A549 (cell line): ENCODE results near the gene IP6K3.

Experiments used
- CBX2 ChIP-seq: fragments of 200-600 bp; sonication (generic); IDR thresholded peaks from 2 replicates; pipeline ENCODE4 v1.6.1; 2016; ENCODE audit warnings: low read depth, mild to moderate bottlenecking, borderline replicate concordance
- CTCF ChIP-seq: fragments of >200 bp; sonication (Bioruptor Twin); formaldehyde crosslinking; IDR thresholded peaks from 3 replicates; pipeline ENCODE4 v1.5.1; 2016
- EP300 ChIP-seq, 2 experiments: fragments of >200 bp; sonication (Bioruptor Twin); formaldehyde crosslinking; IDR thresholded peaks; 2 replicates in 1 of 2; 3 replicates in 1 of 2; pipeline ENCODE4 v1.6.1; 2016 to 2017
- MAFK ChIP-seq: fragments of 450-650 bp; IDR thresholded peaks from 2 replicates; pipeline ENCODE4 v1.6.1; 2014; ENCODE audit not compliant: partially characterized antibody
- NFE2L2 ChIP-seq: fragments of 150-350 bp; conservative IDR thresholded peaks from 2 replicates; pipeline ENCODE4 v1.6.1; 2014; ENCODE audit warnings: low read length
- POLR2A ChIP-seq: IDR thresholded peaks from 2 replicates; pipeline ENCODE4 v1.6.1; 2012; ENCODE audit warnings: mild to moderate bottlenecking, low read length
- POLR2AphosphoS2 ChIP-seq: conservative IDR thresholded peaks from 2 replicates; pipeline ENCODE4 v1.6.1; 2012; ENCODE audit warnings: low read length, improper control_type of control experiment, inconsistent platforms
- RFX5 ChIP-seq: fragments of 450-650 bp; IDR thresholded peaks from 2 replicates; pipeline ENCODE4 v1.7.1; 2014; ENCODE audit warnings: antibody characterized with exemption, mild to moderate bottlenecking, moderate library complexity
- SMC3 ChIP-seq: fragments of >200 bp; sonication (Bioruptor Twin); formaldehyde crosslinking; IDR thresholded peaks from 3 replicates; pipeline ENCODE4 v1.6.1; 2018; ENCODE audit warnings: inconsistent platforms
- TF ChIP-seq, protein P1 (sequence below): fragments of 450-650 bp; IDR thresholded peaks from 2 replicates; pipeline ENCODE4 v1.6.1; 2014; ENCODE audit warnings: antibody characterized with exemption

DNA sequence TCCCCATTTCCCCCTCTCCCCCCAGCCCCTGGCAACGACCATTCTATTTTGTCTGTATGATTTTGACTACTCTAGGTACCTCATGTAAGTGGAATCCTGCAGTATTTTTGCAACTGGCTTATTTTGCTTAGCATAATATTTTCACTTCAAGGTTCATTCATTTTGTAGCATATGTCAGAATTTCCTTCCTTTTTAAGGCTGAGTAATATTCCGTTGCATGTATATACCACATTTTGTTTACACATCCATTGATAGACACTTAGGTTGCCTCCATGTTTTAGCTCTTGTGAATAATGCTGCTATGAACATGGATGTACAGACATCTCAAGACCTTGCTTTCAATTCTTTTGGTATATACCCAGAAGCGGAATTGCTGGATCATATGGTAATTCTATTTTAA, 33.8 kb downstream of the IP6K3 start:
- no peak for TF ChIP-seq MAFK
- no peak for TF ChIP-seq EP300 (IDR thresholded peaks at IDR 0.05)
- no peak for TF ChIP-seq POLR2A
- TF ChIP-seq CBX2 = no peak
- TF ChIP-seq RFX5 = no peak
- no peak for TF ChIP-seq NFE2L2
- no peak for TF ChIP-seq CTCF
- TF ChIP-seq SMC3 = no peak
- TF ChIP-seq POLR2AphosphoS2 = no peak
- TF ChIP-seq, protein P1, sequence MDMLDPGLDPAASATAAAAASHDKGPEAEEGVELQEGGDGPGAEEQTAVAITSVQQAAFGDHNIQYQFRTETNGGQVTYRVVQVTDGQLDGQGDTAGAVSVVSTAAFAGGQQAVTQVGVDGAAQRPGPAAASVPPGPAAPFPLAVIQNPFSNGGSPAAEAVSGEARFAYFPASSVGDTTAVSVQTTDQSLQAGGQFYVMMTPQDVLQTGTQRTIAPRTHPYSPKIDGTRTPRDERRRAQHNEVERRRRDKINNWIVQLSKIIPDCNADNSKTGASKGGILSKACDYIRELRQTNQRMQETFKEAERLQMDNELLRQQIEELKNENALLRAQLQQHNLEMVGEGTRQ = no peak
